ENCODE data around the gene PRND. TPM values are rescaled to one million over a fixed set of nuclear protein-coding genes. Genes with fewer than 3 reads are reported as not detected.

The PRND gene
- total RNA-seq, 1 donor from 2014 or later: not detected

GRCh38 chr20:4709261-4710105 lies 12.2 kb upstream of the PRND start:
- Histone ChIP-seq H3K27me3 (ENCODE audit: control insufficient read depth, insufficient read depth, low read length) (no peaks in the 10 kb centered on the region), H3K36me3 (ENCODE audit: control insufficient read depth, insufficient read depth, low read length) (no peaks in the 10 kb centered on the region), H3K4me3 (ENCODE audit: low read depth, low read length) (no peak overlapping the region)
- DNase-seq (ENCODE audit: low read depth): no peak
- no peak for TF ChIP-seq CTCF (IDR thresholded peaks at IDR 0.05; ENCODE audit: insufficient read depth, low read length, poor library complexity, severe bottlenecking)

- no peak overlapping the region for H3K4me3 ChIP-seq (ENCODE audit: low read depth, low read length)
- DNase-seq (ENCODE audit: low read depth): no peak
- H3K36me3 ChIP-seq (ENCODE audit: control insufficient read depth, insufficient read depth, low read length): no peaks in the 10 kb centered on the region
- no peaks in the 10 kb centered on the region for H3K27me3 ChIP-seq (ENCODE audit: control insufficient read depth, insufficient read depth, low read length)
- no peak for TF ChIP-seq CTCF (IDR thresholded peaks at IDR 0.05; ENCODE audit: insufficient read depth, low read length, poor library complexity, severe bottlenecking)
Measured at GRCh38 chr20:4710106-4710475, 11.6 kb upstream of the PRND start.

- DNase-seq (ENCODE audit: low read depth): no peak
- Histone ChIP-seq H3K27me3 (ENCODE audit: control insufficient read depth, insufficient read depth, low read length) (no peaks in the 10 kb centered on the region), H3K4me3 (ENCODE audit: low read depth, low read length) (no peak overlapping the region), H3K36me3 (ENCODE audit: control insufficient read depth, insufficient read depth, low read length) (no peaks in the 10 kb centered on the region)
- TF ChIP-seq CTCF (IDR thresholded peaks at IDR 0.05; ENCODE audit: insufficient read depth, low read length, poor library complexity, severe bottlenecking): no peak
Measured at GRCh38 chr20:4711511-4711910, 10.2 kb upstream of the PRND start.

GRCh38 chr20:4713401-4713800 lies 8.3 kb upstream of the PRND start:
- TF ChIP-seq CTCF (IDR thresholded peaks at IDR 0.05; ENCODE audit: insufficient read depth, low read length, poor library complexity, severe bottlenecking): no peak
- DNase-seq (ENCODE audit: low read depth): no peak
- Histone ChIP-seq H3K36me3 (ENCODE audit: control insufficient read depth, insufficient read depth, low read length) (no peaks in the 10 kb centered on the region), H3K4me3 (ENCODE audit: low read depth, low read length) (no peak overlapping the region), H3K27me3 (ENCODE audit: control insufficient read depth, insufficient read depth, low read length) (no peaks in the 10 kb centered on the region)

GRCh38 chr20:4714818-4715217 lies 6.9 kb upstream of the PRND start:
- TF ChIP-seq CTCF (IDR thresholded peaks at IDR 0.05; ENCODE audit: insufficient read depth, low read length, poor library complexity, severe bottlenecking): no peak
- H3K27me3 ChIP-seq (ENCODE audit: control insufficient read depth, insufficient read depth, low read length): no peaks in the 10 kb centered on the region
- no peak for DNase-seq (ENCODE audit: low read depth)
- no peak overlapping the region for H3K4me3 ChIP-seq (ENCODE audit: low read depth, low read length)
- H3K36me3 ChIP-seq (ENCODE audit: control insufficient read depth, insufficient read depth, low read length): no peaks in the 10 kb centered on the region

All from kidney epithelial cell (primary cell).